Upper lobe of right lung (tissue), 1 donor: Measurements from ENCODE around the gene AKR1C3. TPM values are rescaled to one million over a fixed set of nuclear protein-coding genes. Genes with fewer than 3 reads are reported as not detected.

Experiments
- ATAC-seq: fragments of 200-7000 bp; cut with Tn5 transposase; one replicate; pipeline ENCODE4 v1.9.1; 2020; ENCODE audit warnings: mild to moderate bottlenecking, moderate library complexity
- DNase-seq: peaks from one replicate; pipeline ENCODE4 v3.0.0-alpha.2; 2020
- H3K27ac ChIP-seq: fragments of 200-600 bp; one replicate; pipeline ENCODE4 v1.8.0; 2022
- H3K27me3 ChIP-seq: fragments of 200-600 bp; one replicate; pipeline ENCODE4 v1.8.0; 2022; ENCODE audit warnings: mild to moderate bottlenecking
- H3K36me3 ChIP-seq: fragments of 200-600 bp; one replicate; pipeline ENCODE4 v1.8.0; 2022
- H3K4me1 ChIP-seq: fragments of 200-600 bp; one replicate; pipeline ENCODE4 v1.8.0; 2022
- H3K4me3 ChIP-seq: fragments of 200-600 bp; one replicate; pipeline ENCODE4 v1.8.0; 2022; ENCODE audit warnings: mild to moderate bottlenecking
- H3K9me3 ChIP-seq: fragments of 200-600 bp; one replicate; pipeline ENCODE4 v1.8.0; 2022
- CTCF ChIP-seq: fragments of 200-600 bp; IDR thresholded peaks from one replicate; pipeline ENCODE4 v1.8.0; 2022; ENCODE audit warnings: antibody characterized with exemption
- intact Hi-C: fragments of 100-400 bp; cut with DNase I; formaldehyde crosslinking; loops from one replicate; pipeline ENCODE4 v1.11.0; 2022
- total RNA-seq: library from RNA; stranded (reverse); fragmentation: NEBNext Ultra II Directional; extraction: Animal tissue kit (Norgen Biotek cat#: 25700); gene quantifications from one replicate; pipeline ENCODE4 v1.2.1, GENCODE V29; 2021
- donor health status: DM: no; HTN: yes; CAD: no; lungs with severe emphysema.

The AKR1C3 gene
- total RNA-seq, 1 donor from 2014 or later: 63.6 TPM

DNA sequence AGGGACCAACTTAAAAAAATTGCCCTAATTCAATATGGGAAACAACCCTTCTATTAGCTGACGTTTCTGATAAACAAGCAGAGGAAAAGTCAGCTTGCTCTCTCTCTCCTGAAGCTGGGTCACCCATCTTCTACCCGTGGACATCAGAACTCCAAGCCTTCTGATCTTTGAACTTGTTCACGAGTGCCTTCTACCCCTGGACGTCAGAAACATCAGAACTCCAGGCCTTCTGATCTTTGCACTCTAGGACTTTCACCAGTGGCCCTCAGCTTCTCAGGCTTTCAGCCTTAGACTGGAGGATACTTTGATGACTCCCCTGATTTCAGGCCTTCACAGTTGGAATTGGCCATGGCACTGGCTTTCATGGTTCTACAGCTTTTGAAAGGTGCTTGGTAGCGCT is 48.9 kb downstream of the AKR1C3 start:
- no peak for DNase-seq
- no peak overlapping the region for H3K27ac ChIP-seq

DNA sequence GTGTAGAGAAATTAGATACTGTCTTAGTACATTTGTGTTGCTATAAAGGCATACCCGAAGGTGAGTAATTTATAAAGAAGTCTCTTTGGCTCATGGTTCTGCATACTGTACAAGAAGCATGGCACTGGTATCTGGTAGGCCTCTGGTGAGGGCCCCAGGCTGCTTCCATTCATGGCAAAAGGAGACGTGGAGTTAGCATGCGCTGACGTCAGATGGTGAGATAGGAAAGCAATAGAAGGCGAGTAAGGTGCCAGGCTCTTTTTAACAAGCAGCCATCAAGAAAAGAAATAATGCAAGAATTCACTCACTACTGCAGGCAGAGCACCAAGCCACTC is 52.7 kb downstream of the AKR1C3 start:
- DNase-seq (no peak), ATAC-seq (no peak)
- no peak for TF ChIP-seq CTCF
- Histone ChIP-seq H3K36me3 (no peaks in the 10 kb centered on the region), H3K27me3 (no peaks in the 10 kb centered on the region), H3K4me1 (no peaks in the 10 kb centered on the region), H3K4me3 (no peak overlapping the region), H3K27ac (no peak overlapping the region), H3K9me3 (no peaks in the 10 kb centered on the region)
- intact Hi-C loops: no loop called here

More for the DNA sequence above, 48.9 kb downstream of the AKR1C3 start:
- H3K27me3 ChIP-seq: no peaks in the 10 kb centered on the region
- no peaks in the 10 kb centered on the region for H3K4me1 ChIP-seq
- no peak overlapping the region for H3K4me3 ChIP-seq
- no peaks in the 10 kb centered on the region for H3K36me3 ChIP-seq
- ATAC-seq: no peak
- no peak for TF ChIP-seq CTCF
- H3K9me3 ChIP-seq: no peaks in the 10 kb centered on the region
- intact Hi-C loops: no loop called here

DNA sequence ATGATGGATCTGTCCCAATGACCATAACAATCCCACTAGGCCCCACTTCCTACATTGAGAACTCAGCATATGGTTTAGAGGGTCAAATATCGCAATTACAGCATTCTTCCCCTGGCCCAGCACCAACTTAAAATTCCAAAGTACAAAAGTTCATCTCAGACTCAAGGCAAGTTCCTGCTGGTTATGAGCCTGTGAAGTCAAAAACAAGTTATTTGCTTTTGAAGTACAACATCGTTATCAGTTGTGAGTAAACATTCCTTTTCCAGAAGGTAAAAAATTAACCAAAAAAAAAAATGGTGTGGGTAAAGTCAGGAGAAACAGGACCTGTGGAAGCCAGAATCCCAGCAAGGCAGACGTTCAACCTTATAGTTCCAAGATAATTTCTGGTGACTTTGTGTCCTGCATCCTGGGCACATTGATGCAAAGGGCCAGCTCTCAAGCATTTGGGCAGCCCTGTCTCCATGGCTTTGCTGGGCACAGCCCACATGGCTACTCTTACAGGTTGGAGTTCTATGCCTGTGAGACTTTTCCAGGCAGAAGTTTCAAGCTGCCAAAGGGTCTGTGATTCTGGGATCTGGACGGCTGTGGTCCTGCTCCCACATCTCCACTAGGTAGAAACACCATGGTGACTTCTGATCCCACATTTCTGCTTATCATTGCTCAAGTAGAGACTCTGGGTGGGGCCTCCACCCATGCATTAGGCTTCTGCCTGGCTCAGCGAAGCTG is 53.2 kb downstream of the AKR1C3 start:
- Histone ChIP-seq H3K27ac (no peak overlapping the region), H3K9me3 (no peaks in the 10 kb centered on the region), H3K4me1 (no peaks in the 10 kb centered on the region), H3K27me3 (no peaks in the 10 kb centered on the region), H3K4me3 (no peak overlapping the region), H3K36me3 (no peaks in the 10 kb centered on the region)
- DNase-seq: no peak
- no peak for ATAC-seq
- TF ChIP-seq CTCF: no peak
- intact Hi-C loops: no loop called here

DNA sequence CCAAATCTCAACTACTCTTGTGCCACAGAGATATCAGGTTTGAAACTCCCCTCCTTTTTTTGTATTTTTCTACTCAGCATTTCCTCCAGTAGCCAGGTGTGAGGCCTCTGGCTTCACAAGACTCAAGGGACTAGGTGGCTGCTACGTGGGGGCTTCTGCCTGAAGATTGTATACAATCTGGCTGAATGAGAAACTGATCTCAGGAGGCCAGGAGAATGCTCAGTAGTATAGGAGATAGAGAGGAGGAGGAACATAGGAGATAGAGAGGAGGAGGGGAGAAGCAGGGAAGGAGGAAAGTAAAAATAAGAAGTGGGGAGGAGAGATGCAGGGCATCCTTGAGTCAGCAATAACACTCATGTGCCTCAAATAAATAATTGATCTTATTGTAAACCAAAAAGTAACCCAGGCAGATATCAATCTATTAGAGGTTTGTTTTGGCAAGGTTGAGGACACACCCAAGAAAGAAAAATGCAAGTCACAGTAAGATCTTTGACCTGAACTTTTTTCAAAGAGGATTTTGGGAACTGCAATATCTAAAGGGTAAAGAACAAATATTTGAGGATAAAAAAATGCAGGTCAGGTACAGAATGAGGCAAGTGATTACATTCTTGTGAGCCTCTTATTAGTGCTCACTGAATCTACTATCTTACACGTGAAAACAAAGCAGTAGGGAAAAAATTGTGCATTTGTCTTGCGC is 53.9 kb downstream of the AKR1C3 start:
- no peaks in the 10 kb centered on the region for H3K36me3 ChIP-seq
- TF ChIP-seq CTCF: no peak
- H3K4me3 ChIP-seq: no peak overlapping the region
- no peak for DNase-seq
- intact Hi-C loops: no loop called here
- no peaks in the 10 kb centered on the region for H3K27me3 ChIP-seq
- no peak for ATAC-seq
- no peaks in the 10 kb centered on the region for H3K4me1 ChIP-seq
- no peak overlapping the region for H3K27ac ChIP-seq
- no peaks in the 10 kb centered on the region for H3K9me3 ChIP-seq

GRCh38 chr10:5148678-5149032 is 54.4 kb downstream of the AKR1C3 start:
- TF ChIP-seq CTCF: no peak
- DNase-seq (no peak), ATAC-seq (no peak)
- H3K27me3 ChIP-seq: no peaks in the 10 kb centered on the region
- intact Hi-C loops: no loop called here
- H3K9me3 ChIP-seq: no peaks in the 10 kb centered on the region
- H3K36me3 ChIP-seq: no peaks in the 10 kb centered on the region
- H3K27ac ChIP-seq: no peak overlapping the region
- no peaks in the 10 kb centered on the region for H3K4me1 ChIP-seq
- no peak overlapping the region for H3K4me3 ChIP-seq
